ENCODE measurements around the gene ARHGAP6. TPM values are rescaled to one million over a fixed set of nuclear protein-coding genes. Genes with fewer than 3 reads are reported as not detected.

The ARHGAP6 gene
- total and polyA plus RNA-seq, 2 experiments from 2014 or later: 0.26 to 0.59 TPM

DNA sequence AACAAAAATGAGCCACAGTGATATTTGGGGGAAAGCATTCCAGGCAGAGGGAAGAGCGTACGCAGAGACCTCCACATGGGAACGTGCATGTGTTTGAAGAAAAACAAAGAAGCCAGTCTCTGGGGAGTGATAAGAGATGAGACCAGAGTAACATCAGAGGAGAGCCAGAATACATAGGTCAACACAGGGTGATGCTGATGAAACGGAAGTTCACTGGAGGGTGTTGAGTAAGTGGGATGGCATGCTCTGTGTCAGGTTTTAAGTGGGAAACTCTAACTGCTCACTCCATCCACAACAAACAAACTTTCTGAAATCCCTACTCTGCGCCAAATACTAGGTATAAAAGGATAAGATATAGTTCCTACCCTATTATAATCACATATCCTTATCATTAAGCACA, 110.0 kb downstream of the ARHGAP6 start (continued):
- TF ChIP-seq, protein P1, sequence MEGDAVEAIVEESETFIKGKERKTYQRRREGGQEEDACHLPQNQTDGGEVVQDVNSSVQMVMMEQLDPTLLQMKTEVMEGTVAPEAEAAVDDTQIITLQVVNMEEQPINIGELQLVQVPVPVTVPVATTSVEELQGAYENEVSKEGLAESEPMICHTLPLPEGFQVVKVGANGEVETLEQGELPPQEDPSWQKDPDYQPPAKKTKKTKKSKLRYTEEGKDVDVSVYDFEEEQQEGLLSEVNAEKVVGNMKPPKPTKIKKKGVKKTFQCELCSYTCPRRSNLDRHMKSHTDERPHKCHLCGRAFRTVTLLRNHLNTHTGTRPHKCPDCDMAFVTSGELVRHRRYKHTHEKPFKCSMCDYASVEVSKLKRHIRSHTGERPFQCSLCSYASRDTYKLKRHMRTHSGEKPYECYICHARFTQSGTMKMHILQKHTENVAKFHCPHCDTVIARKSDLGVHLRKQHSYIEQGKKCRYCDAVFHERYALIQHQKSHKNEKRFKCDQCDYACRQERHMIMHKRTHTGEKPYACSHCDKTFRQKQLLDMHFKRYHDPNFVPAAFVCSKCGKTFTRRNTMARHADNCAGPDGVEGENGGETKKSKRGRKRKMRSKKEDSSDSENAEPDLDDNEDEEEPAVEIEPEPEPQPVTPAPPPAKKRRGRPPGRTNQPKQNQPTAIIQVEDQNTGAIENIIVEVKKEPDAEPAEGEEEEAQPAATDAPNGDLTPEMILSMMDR (conservative IDR thresholded peaks at IDR 0.05; ENCODE audit: low read depth in 2 of 2): no peak
- TF ChIP-seq EZH2phosphoT487 (IDR thresholded peaks at IDR 0.05; ENCODE audit: unreplicated experiment) (no peak), ZNF331 (CRISPR knock-in tag; IDR thresholded peaks at IDR 0.05; ENCODE audit: low read depth) (no peak)
- TF ChIP-seq, protein P2, sequence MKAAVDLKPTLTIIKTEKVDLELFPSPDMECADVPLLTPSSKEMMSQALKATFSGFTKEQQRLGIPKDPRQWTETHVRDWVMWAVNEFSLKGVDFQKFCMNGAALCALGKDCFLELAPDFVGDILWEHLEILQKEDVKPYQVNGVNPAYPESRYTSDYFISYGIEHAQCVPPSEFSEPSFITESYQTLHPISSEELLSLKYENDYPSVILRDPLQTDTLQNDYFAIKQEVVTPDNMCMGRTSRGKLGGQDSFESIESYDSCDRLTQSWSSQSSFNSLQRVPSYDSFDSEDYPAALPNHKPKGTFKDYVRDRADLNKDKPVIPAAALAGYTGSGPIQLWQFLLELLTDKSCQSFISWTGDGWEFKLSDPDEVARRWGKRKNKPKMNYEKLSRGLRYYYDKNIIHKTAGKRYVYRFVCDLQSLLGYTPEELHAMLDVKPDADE (IDR thresholded peaks at IDR 0.05): no peak

DNA sequence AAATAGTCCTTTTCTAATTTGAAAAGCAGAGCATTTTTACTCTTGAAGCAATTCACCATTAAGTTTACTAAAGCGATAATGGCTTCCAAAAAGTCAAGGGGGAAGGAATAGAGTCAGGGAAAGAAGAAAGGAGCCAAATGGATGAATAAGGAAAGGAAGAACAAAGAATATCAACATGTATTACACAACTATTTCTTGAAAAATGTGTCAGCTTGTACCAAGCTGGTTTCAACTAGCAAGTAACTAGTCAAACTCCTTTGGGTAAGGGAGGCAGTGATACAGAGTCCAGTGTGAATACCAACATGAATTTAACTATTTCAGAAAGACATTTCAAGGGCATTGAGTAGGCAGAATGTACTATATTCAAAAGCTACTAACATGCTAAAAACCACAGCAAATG, 112.1 kb downstream of the ARHGAP6 start:
- H3K4me3 Mint-ChIP-seq: no peak overlapping the region
- TF ChIP-seq, protein P1 (conservative IDR thresholded peaks at IDR 0.05; ENCODE audit: low read depth in 2 of 2): no peak
- TF ChIP-seq JUNB (IDR thresholded peaks at IDR 0.05; ENCODE audit: unreplicated experiment): no peak
- TF ChIP-seq, protein P3, sequence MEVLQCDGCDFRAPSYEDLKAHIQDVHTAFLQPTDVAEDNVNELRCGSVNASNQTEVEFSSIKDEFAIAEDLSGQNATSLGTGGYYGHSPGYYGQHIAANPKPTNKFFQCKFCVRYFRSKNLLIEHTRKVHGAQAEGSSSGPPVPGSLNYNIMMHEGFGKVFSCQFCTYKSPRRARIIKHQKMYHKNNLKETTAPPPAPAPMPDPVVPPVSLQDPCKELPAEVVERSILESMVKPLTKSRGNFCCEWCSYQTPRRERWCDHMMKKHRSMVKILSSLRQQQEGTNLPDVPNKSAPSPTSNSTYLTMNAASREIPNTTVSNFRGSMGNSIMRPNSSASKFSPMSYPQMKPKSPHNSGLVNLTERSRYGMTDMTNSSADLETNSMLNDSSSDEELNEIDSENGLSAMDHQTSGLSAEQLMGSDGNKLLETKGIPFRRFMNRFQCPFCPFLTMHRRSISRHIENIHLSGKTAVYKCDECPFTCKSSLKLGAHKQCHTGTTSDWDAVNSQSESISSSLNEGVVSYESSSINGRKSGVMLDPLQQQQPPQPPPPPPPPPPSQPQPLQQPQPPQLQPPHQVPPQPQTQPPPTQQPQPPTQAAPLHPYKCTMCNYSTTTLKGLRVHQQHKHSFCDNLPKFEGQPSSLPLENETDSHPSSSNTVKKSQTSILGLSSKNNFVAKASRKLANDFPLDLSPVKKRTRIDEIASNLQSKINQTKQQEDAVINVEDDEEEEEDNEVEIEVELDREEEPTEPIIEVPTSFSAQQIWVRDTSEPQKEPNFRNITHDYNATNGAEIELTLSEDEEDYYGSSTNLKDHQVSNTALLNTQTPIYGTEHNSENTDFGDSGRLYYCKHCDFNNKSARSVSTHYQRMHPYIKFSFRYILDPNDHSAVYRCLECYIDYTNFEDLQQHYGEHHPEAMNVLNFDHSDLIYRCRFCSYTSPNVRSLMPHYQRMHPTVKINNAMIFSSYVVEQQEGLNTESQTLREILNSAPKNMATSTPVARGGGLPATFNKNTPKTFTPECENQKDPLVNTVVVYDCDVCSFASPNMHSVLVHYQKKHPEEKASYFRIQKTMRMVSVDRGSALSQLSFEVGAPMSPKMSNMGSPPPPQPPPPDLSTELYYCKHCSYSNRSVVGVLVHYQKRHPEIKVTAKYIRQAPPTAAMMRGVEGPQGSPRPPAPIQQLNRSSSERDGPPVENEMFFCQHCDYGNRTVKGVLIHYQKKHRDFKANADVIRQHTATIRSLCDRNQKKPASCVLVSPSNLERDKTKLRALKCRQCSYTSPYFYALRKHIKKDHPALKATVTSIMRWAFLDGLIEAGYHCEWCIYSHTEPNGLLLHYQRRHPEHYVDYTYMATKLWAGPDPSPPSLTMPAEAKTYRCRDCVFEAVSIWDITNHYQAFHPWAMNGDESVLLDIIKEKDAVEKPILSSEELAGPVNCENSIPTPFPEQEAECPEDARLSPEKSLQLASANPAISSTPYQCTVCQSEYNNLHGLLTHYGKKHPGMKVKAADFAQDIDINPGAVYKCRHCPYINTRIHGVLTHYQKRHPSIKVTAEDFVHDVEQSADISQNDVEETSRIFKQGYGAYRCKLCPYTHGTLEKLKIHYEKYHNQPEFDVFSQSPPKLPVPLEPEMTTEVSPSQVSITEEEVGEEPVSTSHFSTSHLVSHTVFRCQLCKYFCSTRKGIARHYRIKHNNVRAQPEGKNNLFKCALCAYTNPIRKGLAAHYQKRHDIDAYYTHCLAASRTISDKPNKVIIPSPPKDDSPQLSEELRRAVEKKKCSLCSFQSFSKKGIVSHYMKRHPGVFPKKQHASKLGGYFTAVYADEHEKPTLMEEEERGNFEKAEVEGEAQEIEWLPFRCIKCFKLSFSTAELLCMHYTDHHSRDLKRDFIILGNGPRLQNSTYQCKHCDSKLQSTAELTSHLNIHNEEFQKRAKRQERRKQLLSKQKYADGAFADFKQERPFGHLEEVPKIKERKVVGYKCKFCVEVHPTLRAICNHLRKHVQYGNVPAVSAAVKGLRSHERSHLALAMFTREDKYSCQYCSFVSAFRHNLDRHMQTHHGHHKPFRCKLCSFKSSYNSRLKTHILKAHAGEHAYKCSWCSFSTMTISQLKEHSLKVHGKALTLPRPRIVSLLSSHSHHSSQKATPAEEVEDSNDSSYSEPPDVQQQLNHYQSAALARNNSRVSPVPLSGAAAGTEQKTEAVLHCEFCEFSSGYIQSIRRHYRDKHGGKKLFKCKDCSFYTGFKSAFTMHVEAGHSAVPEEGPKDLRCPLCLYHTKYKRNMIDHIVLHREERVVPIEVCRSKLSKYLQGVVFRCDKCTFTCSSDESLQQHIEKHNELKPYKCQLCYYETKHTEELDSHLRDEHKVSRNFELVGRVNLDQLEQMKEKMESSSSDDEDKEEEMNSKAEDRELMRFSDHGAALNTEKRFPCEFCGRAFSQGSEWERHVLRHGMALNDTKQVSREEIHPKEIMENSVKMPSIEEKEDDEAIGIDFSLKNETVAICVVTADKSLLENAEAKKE (CRISPR knock-in tag; IDR thresholded peaks at IDR 0.05): no peak
- no peak for TF ChIP-seq CREB1 (CRISPR knock-in tag; IDR thresholded peaks at IDR 0.05; ENCODE audit: low read depth)
- TF ChIP-seq STAT1 (IDR thresholded peaks at IDR 0.05; ENCODE audit: unreplicated experiment): no peak
- no peak for TF ChIP-seq EZH2phosphoT487 (IDR thresholded peaks at IDR 0.05; ENCODE audit: unreplicated experiment)
- TF ChIP-seq, protein P4, sequence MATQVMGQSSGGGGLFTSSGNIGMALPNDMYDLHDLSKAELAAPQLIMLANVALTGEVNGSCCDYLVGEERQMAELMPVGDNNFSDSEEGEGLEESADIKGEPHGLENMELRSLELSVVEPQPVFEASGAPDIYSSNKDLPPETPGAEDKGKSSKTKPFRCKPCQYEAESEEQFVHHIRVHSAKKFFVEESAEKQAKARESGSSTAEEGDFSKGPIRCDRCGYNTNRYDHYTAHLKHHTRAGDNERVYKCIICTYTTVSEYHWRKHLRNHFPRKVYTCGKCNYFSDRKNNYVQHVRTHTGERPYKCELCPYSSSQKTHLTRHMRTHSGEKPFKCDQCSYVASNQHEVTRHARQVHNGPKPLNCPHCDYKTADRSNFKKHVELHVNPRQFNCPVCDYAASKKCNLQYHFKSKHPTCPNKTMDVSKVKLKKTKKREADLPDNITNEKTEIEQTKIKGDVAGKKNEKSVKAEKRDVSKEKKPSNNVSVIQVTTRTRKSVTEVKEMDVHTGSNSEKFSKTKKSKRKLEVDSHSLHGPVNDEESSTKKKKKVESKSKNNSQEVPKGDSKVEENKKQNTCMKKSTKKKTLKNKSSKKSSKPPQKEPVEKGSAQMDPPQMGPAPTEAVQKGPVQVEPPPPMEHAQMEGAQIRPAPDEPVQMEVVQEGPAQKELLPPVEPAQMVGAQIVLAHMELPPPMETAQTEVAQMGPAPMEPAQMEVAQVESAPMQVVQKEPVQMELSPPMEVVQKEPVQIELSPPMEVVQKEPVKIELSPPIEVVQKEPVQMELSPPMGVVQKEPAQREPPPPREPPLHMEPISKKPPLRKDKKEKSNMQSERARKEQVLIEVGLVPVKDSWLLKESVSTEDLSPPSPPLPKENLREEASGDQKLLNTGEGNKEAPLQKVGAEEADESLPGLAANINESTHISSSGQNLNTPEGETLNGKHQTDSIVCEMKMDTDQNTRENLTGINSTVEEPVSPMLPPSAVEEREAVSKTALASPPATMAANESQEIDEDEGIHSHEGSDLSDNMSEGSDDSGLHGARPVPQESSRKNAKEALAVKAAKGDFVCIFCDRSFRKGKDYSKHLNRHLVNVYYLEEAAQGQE (IDR thresholded peaks at IDR 0.05; ENCODE audit: unreplicated experiment): no peak
- no peak for TF ChIP-seq POLR2AphosphoS5 (IDR thresholded peaks at IDR 0.05; ENCODE audit: low read depth)

More for the DNA sequence above, 112.1 kb downstream of the ARHGAP6 start:
- no peak overlapping the region for H3K27ac ChIP-seq (ENCODE audit: low read depth)
- H3K4me3 ChIP-seq: no peak overlapping the region
- no peaks in the 10 kb centered on the region for H4K20me1 ChIP-seq (replicated peaks; ENCODE audit: insufficient read depth)
- H3K36me3 Mint-ChIP-seq (ENCODE audit: low read depth): no peaks in the 10 kb centered on the region
- no peaks in the 10 kb centered on the region for H3K4me1 ChIP-seq (ENCODE audit: insufficient read depth)
- DNase-seq (ENCODE audit: low spot score): no peak
- H2AFZ ChIP-seq: no peak overlapping the region
- H3K9me3 Mint-ChIP-seq: no peaks in the 10 kb centered on the region
- no peak for ATAC-seq
- H3K4me2 ChIP-seq: no peak overlapping the region
- no peaks in the 10 kb centered on the region for H3K79me2 ChIP-seq (replicated peaks; ENCODE audit: insufficient read depth)
- no peaks in the 10 kb centered on the region for H3F3A ChIP-seq (replicated peaks; ENCODE audit: low read depth)
- H3K27me3 Mint-ChIP-seq (ENCODE audit: insufficient read depth, low read depth, poor library complexity): peaks cover 9% of the 10 kb centered on the region
- H3K4me1 Mint-ChIP-seq: no peaks in the 10 kb centered on the region
- H3K9me2 ChIP-seq (ENCODE audit: insufficient read depth): no peaks in the 10 kb centered on the region
- no peaks in the 10 kb centered on the region for H3K36me3 ChIP-seq (ENCODE audit: insufficient read depth)
- H3K27me3 ChIP-seq (ENCODE audit: insufficient read depth): peaks cover 7% of the 10 kb centered on the region; the same call in 1 of the 2 replicates
- no peak overlapping the region for H3K27ac Mint-ChIP-seq
